ENCODE results near the gene NYNRIN. TPM values are rescaled to one million over a fixed set of nuclear protein-coding genes. Genes with fewer than 3 reads are reported as not detected.

NYNRIN gene
- total RNA-seq, 1 experiment from 2014 or later, result 18.7 TPM

DNA sequence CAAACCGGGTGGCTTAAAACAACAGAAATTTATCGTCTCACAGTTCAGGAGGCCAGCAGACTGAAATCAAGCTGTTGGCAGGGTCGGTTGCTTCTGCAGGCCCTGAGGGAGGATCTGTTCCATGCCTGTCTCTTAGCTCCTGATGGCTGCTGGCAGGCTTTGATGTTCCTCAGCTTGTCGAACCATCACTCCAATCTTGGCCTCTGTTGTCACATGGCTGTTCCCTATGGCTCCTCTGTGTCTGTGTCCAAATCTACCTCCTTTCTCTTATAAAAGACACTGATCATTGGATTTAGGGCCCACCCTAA lies 16.8 kb upstream of the NYNRIN start:
- DNase-seq, result no peak

More for the DNA sequence above, 16.8 kb upstream of the NYNRIN start:
- Histone ChIP-seq H3K79me2 (ENCODE audit: insufficient read depth, low read length) (no peaks in the 10 kb centered on the region; the same call in 1 of the 2 replicates), H3K79me1 (ENCODE audit: insufficient read depth, low read depth, low read length, poor library complexity, severe bottlenecking) (no peaks in the 10 kb centered on the region), H2BK20ac (ENCODE audit: low read depth, low read length, poor library complexity, severe bottlenecking) (no peak overlapping the region), H3T11ph (ENCODE audit: low read length) (no peak overlapping the region), H3K27ac (ENCODE audit: insufficient read length, low read depth, low read length) (no peak overlapping the region), H2BK120ac (ENCODE audit: low read depth, low read length, poor library complexity, severe bottlenecking) (no peak overlapping the region), H2BK5ac (ENCODE audit: insufficient read length, low read length) (no peak overlapping the region), H3K4me2 (ENCODE audit: insufficient read depth, insufficient read length, low read length) (no peak overlapping the region), H4K8ac (replicated peaks; ENCODE audit: insufficient read length, low read depth, low read length) (no peak overlapping the region), H3K9ac (ENCODE audit: extremely low read depth, insufficient read length, low read length) (no peak overlapping the region), H3K56ac (ENCODE audit: insufficient read length, low read depth, low read length) (no peak overlapping the region), H4K5ac (ENCODE audit: insufficient read length, low read depth, low read length) (no peak overlapping the region), H2BK12ac (ENCODE audit: insufficient read length, low read depth, low read length) (no peak overlapping the region), H3K23me2 (ENCODE audit: insufficient read length, low read depth, low read length, poor library complexity, severe bottlenecking) (no peaks in the 10 kb centered on the region), H4K91ac (ENCODE audit: insufficient read length, low read depth, low read length) (no peak overlapping the region), H3K18ac (ENCODE audit: insufficient read length, low read depth, low read length) (no peak overlapping the region), H3K4me1 (ENCODE audit: insufficient read depth, low read length) (peaks cover 3% of the 10 kb centered on the region), H3K9me3 (ENCODE audit: control insufficient read depth, low read depth, low read length) (no peaks in the 10 kb centered on the region), H3K4ac (ENCODE audit: low read depth, low read length) (no peak overlapping the region), H2AFZ (ENCODE audit: low read length) (no peak overlapping the region), H3K23ac (ENCODE audit: insufficient read length, low read depth, low read length) (no peak overlapping the region), H2AK5ac (ENCODE audit: insufficient read length, low read length) (no peak overlapping the region), H2BK15ac (ENCODE audit: low read depth, low read length) (no peak overlapping the region), H3K27me3 (ENCODE audit: insufficient read depth, low read length) (no peaks in the 10 kb centered on the region), H4K20me1 (ENCODE audit: control insufficient read depth, insufficient read depth, insufficient read length) (no peaks in the 10 kb centered on the region), H3K14ac (ENCODE audit: insufficient read depth, low read length) (no peak overlapping the region)
- TF ChIP-seq, protein P1, sequence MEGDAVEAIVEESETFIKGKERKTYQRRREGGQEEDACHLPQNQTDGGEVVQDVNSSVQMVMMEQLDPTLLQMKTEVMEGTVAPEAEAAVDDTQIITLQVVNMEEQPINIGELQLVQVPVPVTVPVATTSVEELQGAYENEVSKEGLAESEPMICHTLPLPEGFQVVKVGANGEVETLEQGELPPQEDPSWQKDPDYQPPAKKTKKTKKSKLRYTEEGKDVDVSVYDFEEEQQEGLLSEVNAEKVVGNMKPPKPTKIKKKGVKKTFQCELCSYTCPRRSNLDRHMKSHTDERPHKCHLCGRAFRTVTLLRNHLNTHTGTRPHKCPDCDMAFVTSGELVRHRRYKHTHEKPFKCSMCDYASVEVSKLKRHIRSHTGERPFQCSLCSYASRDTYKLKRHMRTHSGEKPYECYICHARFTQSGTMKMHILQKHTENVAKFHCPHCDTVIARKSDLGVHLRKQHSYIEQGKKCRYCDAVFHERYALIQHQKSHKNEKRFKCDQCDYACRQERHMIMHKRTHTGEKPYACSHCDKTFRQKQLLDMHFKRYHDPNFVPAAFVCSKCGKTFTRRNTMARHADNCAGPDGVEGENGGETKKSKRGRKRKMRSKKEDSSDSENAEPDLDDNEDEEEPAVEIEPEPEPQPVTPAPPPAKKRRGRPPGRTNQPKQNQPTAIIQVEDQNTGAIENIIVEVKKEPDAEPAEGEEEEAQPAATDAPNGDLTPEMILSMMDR (conservative IDR thresholded peaks at IDR 0.05), result no peak
- H3K4me3 Mint-ChIP-seq, result no peak overlapping the region
- H3K27ac Mint-ChIP-seq, result no peak overlapping the region
- H3K9me3 Mint-ChIP-seq, result no peaks in the 10 kb centered on the region
- no peaks in the 10 kb centered on the region; the same call in none of the 2 replicates for H3K27me3 Mint-ChIP-seq (ENCODE audit: low read depth)
- peaks cover 20 to 29% of the 10 kb centered on the region in 2 experiments for H3K4me1 Mint-ChIP-seq
- H3K36me3 Mint-ChIP-seq (ENCODE audit: insufficient read depth in 1 of 3, low read depth in 3 of 3), result peaks cover 0 to 1% (median 0%) of the 10 kb centered on the region in 3 experiments; a peak in 4 of 7 replicates
- no CpG with 5 or more reads among the region's 4 CpGs for WGBS (ENCODE audit: extremely low coverage, insufficient read length, low lambda C conversion rate)
